ENCODE data around the gene EFCC1.

GRCh38 chr3:128965818-128966217, 35.3 kb upstream of the EFCC1 start:
- TF ChIP-seq CTCF (IDR thresholded peaks at IDR 0.05; ENCODE audit: low read length) = no peak
- no peak for TF ChIP-seq EZH2 (optimal IDR thresholded peaks at IDR 0.05; ENCODE audit: low read depth, low read length)
